IMR-90 (cell line): ENCODE data around the gene KPNA3. TPM values are rescaled to one million over a fixed set of nuclear protein-coding genes. Genes with fewer than 3 reads are reported as not detected.

Experiments used
- ATAC-seq: fragments of 200-7000 bp; cut with Tn5 transposase; 2 replicates; pipeline ENCODE4 v1.9.1; 2020; ENCODE audit warnings: low read depth, mild to moderate bottlenecking, moderate library complexity
- BruUV-seq: library from RNA; stranded (reverse); fragments of 400-500 nt; replicated peaks from 2 replicates; lab custom pipeline; 2021; lab: Mats Ljungman, UMichigan
- CTCF ChIA-PET: fragments of 300-600 bp; formaldehyde crosslinking; extraction: SDS; loops from one replicate; lab custom pipeline; 2021; ENCODE audit warnings: antibody characterized with exemption; lab: Yijun Ruan, JAX
- POLR2A ChIA-PET: fragments of 300-600 bp; sonication (Branson Sonifier 250); formaldehyde crosslinking; loops from one replicate; lab custom pipeline; 2022; ENCODE audit warnings: antibody characterized with exemption; ENCODE audit not compliant: unreplicated experiment; lab: Charles Lee
- DNase-seq: peaks from one replicate; pipeline ENCODE4 v3.0.0; 2013
- H2AFZ ChIP-seq: replicated peaks from 2 replicates; pipeline ENCODE3; 2013; ENCODE audit warnings: low read length, mild to moderate bottlenecking; ENCODE audit not compliant: poor library complexity
- H2AK5ac ChIP-seq: 2 replicates; pipeline ENCODE4 v1.6.1; 2013; ENCODE audit warnings: low read depth, low read length, inconsistent platforms
- H2AK9ac ChIP-seq: replicated peaks from 2 replicates; pipeline ENCODE3; 2013; ENCODE audit warnings: mild to moderate bottlenecking, low read depth, low read length, moderate library complexity; ENCODE audit not compliant: poor library complexity
- H2BK120ac ChIP-seq: 2 replicates; pipeline ENCODE4 v1.6.1; 2013; ENCODE audit warnings: low read depth, low read length, inconsistent platforms
- H2BK15ac ChIP-seq: 3 replicates; pipeline ENCODE4 v1.6.1; 2013; ENCODE audit warnings: low read depth, low read length, inconsistent platforms
- H2BK20ac ChIP-seq: 2 replicates; pipeline ENCODE4 v1.6.1; 2013; ENCODE audit warnings: low read depth, mild to moderate bottlenecking, inconsistent platforms, low read length, moderate library complexity
- H2BK5ac ChIP-seq: 2 replicates; pipeline ENCODE4 v1.6.1; 2013; ENCODE audit warnings: mild to moderate bottlenecking, low read depth, low read length, inconsistent platforms; ENCODE audit not compliant: poor library complexity, severe bottlenecking
- H3K14ac ChIP-seq: replicated peaks from 2 replicates; pipeline ENCODE4 v1.6.1; 2013; ENCODE audit warnings: low read depth, low read length, inconsistent platforms
- H3K18ac ChIP-seq: 2 replicates; pipeline ENCODE4 v1.6.1; 2013; ENCODE audit warnings: low read depth, low read length, control low read depth
- H3K23ac ChIP-seq: 2 replicates; pipeline ENCODE4 v1.6.1; 2013; ENCODE audit warnings: low read depth, low read length, inconsistent platforms
- H3K27ac ChIP-seq: 2 replicates; pipeline ENCODE4 v1.5.1; 2013; ENCODE audit warnings: mild to moderate bottlenecking, control low read depth, low read length; ENCODE audit not compliant: insufficient read depth
- H3K27me3 ChIP-seq: 2 replicates; pipeline ENCODE4 v1.6.1; 2013; ENCODE audit warnings: low read length; ENCODE audit not compliant: control insufficient read depth, insufficient read depth
- H3K36me3 ChIP-seq: 2 replicates; pipeline ENCODE4 v1.6.1; 2013; ENCODE audit warnings: low read length, mixed read lengths; ENCODE audit not compliant: control insufficient read depth, insufficient read depth
- H3K4ac ChIP-seq: 2 replicates; pipeline ENCODE4 v1.6.1; 2013; ENCODE audit warnings: low read depth, low read length, inconsistent platforms
- H3K4me1 ChIP-seq: 2 replicates; pipeline ENCODE4 v1.6.1; 2013; ENCODE audit warnings: low read length, mixed read lengths; ENCODE audit not compliant: control insufficient read depth, insufficient read depth
- H3K4me2 ChIP-seq: 2 replicates; pipeline ENCODE4 v1.6.1; 2013; ENCODE audit warnings: low read depth, mild to moderate bottlenecking, control low read depth, low read length, moderate library complexity
- H3K4me3 ChIP-seq: 2 replicates; pipeline ENCODE4 v1.5.1; 2013; ENCODE audit warnings: low read depth, mild to moderate bottlenecking, control low read depth, low read length, moderate library complexity; ENCODE audit not compliant: insufficient read depth
- H3K56ac ChIP-seq: 2 replicates; pipeline ENCODE4 v1.6.1; 2013; ENCODE audit warnings: low read length, inconsistent platforms; ENCODE audit not compliant: insufficient read depth; ENCODE audit errors: extremely low read depth
- H3K79me1 ChIP-seq, 2 experiments: 2 replicates each; pipeline ENCODE4 v1.6.1; 2013; ENCODE audit warnings: low read length in 2 of 2, inconsistent platforms in 1 of 2, low read depth in 1 of 2
- H3K9ac ChIP-seq: 2 replicates; pipeline ENCODE4 v1.6.1; 2013; ENCODE audit warnings: low read depth, low read length, control low read depth
- H3K9me1 ChIP-seq: 2 replicates; pipeline ENCODE4 v1.6.1; 2013; ENCODE audit warnings: low read length, inconsistent platforms; ENCODE audit not compliant: insufficient read depth
- H3K9me3 ChIP-seq: 2 replicates; pipeline ENCODE4 v1.6.1; 2013; ENCODE audit warnings: low read length; ENCODE audit not compliant: control insufficient read depth, insufficient read depth
- H4K20me1 ChIP-seq: 2 replicates; pipeline ENCODE4 v1.6.1; 2013; ENCODE audit warnings: low read length, inconsistent platforms; ENCODE audit not compliant: insufficient read depth
- H4K5ac ChIP-seq: 2 replicates; pipeline ENCODE4 v1.6.1; 2013; ENCODE audit warnings: mild to moderate bottlenecking, low read depth, low read length, control low read depth
- H4K8ac ChIP-seq, 2 experiments: 2 replicates each; pipeline ENCODE4 v1.6.1; 2013; ENCODE audit warnings: low read depth in 2 of 2, low read length in 2 of 2, control low read depth in 1 of 2, inconsistent platforms in 1 of 2
- H4K91ac ChIP-seq: 2 replicates; pipeline ENCODE4 v1.6.1; 2013; ENCODE audit warnings: low read depth, low read length, inconsistent platforms; ENCODE audit not compliant: insufficient read depth
- BHLHE40 ChIP-seq: fragments of 150-350 bp; IDR thresholded peaks from 2 replicates; pipeline ENCODE4 v1.6.1; 2016; ENCODE audit warnings: mild to moderate bottlenecking, low read depth, low read length
- CEBPB ChIP-seq: IDR thresholded peaks from 2 replicates; pipeline ENCODE4 v1.6.1; 2012; ENCODE audit warnings: low read depth, low read length, improper control_type of control experiment
- CHD1 ChIP-seq: IDR thresholded peaks from 2 replicates; pipeline ENCODE4 v1.6.1; 2012; ENCODE audit warnings: low read depth, low read length, improper control_type of control experiment
- CTCF ChIP-seq: conservative IDR thresholded peaks from 2 replicates; pipeline ENCODE4 v1.5.1; 2012; ENCODE audit warnings: mild to moderate bottlenecking, low read depth, low read length, improper control_type of control experiment
- ELK1 ChIP-seq: fragments of 150-350 bp; IDR thresholded peaks from 2 replicates; pipeline ENCODE4 v1.6.1; 2016; ENCODE audit warnings: low read depth, mild to moderate bottlenecking, low read length, moderate library complexity, borderline replicate concordance
- FOS ChIP-seq: fragments of 150-350 bp; IDR thresholded peaks from 2 replicates; pipeline ENCODE4 v1.6.1; 2016; ENCODE audit warnings: low read depth, low read length
- MAFK ChIP-seq: IDR thresholded peaks from 2 replicates; pipeline ENCODE4 v1.6.1; 2012; ENCODE audit warnings: low read depth, low read length, improper control_type of control experiment
- MAZ ChIP-seq: IDR thresholded peaks from 2 replicates; pipeline ENCODE4 v1.6.1; 2012; ENCODE audit warnings: low read depth, mild to moderate bottlenecking, low read length, improper control_type of control experiment, moderate library complexity, borderline replicate concordance
- MXI1 ChIP-seq: IDR thresholded peaks from 2 replicates; pipeline ENCODE4 v1.6.1; 2012; ENCODE audit warnings: low read depth, mild to moderate bottlenecking, low read length, moderate library complexity, borderline replicate concordance
- NFE2L2 ChIP-seq: fragments of 150-350 bp; IDR thresholded peaks from 2 replicates; pipeline ENCODE4 v1.6.1; 2016; ENCODE audit warnings: low read depth, mild to moderate bottlenecking, low read length
- POLR2A ChIP-seq: IDR thresholded peaks from 2 replicates; pipeline ENCODE4 v1.6.1; 2012; ENCODE audit warnings: mild to moderate bottlenecking, low read depth, low read length
- RAD21 ChIP-seq: IDR thresholded peaks from 2 replicates; pipeline ENCODE4 v1.6.1; 2012; ENCODE audit warnings: low read length, improper control_type of control experiment
- RCOR1 ChIP-seq: IDR thresholded peaks from 2 replicates; pipeline ENCODE4 v1.6.1; 2012; ENCODE audit warnings: mild to moderate bottlenecking, low read length, improper control_type of control experiment; ENCODE audit not compliant: insufficient replicate concordance
- RFX5 ChIP-seq: IDR thresholded peaks from 2 replicates; pipeline ENCODE4 v1.8.0; 2012; ENCODE audit warnings: low read depth, mild to moderate bottlenecking, low read length, moderate library complexity
- SMC3 ChIP-seq: fragments of 150-350 bp; IDR thresholded peaks from 2 replicates; pipeline ENCODE4 v1.6.1; 2016; ENCODE audit warnings: low read depth, mild to moderate bottlenecking, antibody characterized with exemption, low read length, moderate library complexity
- USF2 ChIP-seq: fragments of 150-350 bp; IDR thresholded peaks from 2 replicates; pipeline ENCODE4 v1.6.1; 2017; ENCODE audit warnings: mild to moderate bottlenecking, antibody characterized with exemption, low read length, low read depth
- WGBS, 2 experiments: methylation state at CpG; one replicate each; pipeline versions ENCODE4 v1.1.5 to v1.1.7; 2013; ENCODE audit warnings: missing lambda C conversion rate in 2 of 2; ENCODE audit not compliant: insufficient read length in 1 of 2; ENCODE audit errors: extremely low coverage in 2 of 2; 5-methylcytosine and 5-hydroxymethylcytosine counted together
- dilution Hi-C: fragments of 300-500 bp; cut with HindIII; formaldehyde crosslinking; loops from one replicate; pipeline ENCODE4 v1.14.3; 2018; ENCODE audit warnings: low sequenced_read_pairs; ENCODE audit not compliant: unreplicated experiment
- in situ Hi-C: fragments of 300-500 bp; cut with MboI; formaldehyde crosslinking; loops from 3 replicates; pipeline ENCODE4 v1.14.3; 2019; ENCODE audit warnings: low sequenced_read_pairs, inconsistent platforms, mixed read lengths
- intact Hi-C: fragments of 100-400 bp; cut with micrococcal nuclease; formaldehyde crosslinking; loops from 2 replicates; pipeline ENCODE4 v1.10.0; 2022
- polyA plus RNA-seq, 3 experiments: library from polyadenylated mRNA; depleted of rRNA; stranded (reverse); fragments of >200 nt; gene quantifications; 2 replicates each; pipeline ENCODE4 v1.2.3, GENCODE V29; 2012; ENCODE audit warnings: low replicate concordance in 1 of 3
- total RNA-seq: library from RNA; depleted of rRNA; stranded (reverse); fragments of >200 nt; gene quantifications from 2 replicates; pipeline ENCODE4 v1.2.3, GENCODE V29; 2012

KPNA3 gene
- total and polyA plus RNA-seq, 2 of the 4 experiments (the other 2 are of a cell fraction): 25.3 to 48.6 TPM

GRCh38 chr13:49833402-49833801, 40.9 kb upstream of the KPNA3 start:
- Histone ChIP-seq H3K9me3 (no peaks in the 10 kb centered on the region; the same call in 1 of the 2 replicates), H3K4me2 (no peak overlapping the region), H3K4ac (no peak overlapping the region; the same call in 1 of the 2 replicates), H3K56ac (no peak overlapping the region), H2AK5ac (peak overlapping the region; percentile 39; the same call in 1 of the 2 replicates), H3K14ac (no peak overlapping the region), H2AK9ac (peak overlapping the region; percentile 45), H3K4me1 (peaks cover 7% of the 10 kb centered on the region), H3K18ac (no peak overlapping the region), H2BK120ac (no peak overlapping the region), H4K20me1 (no peaks in the 10 kb centered on the region), H2AFZ (no peak overlapping the region), H4K91ac (peak overlapping the region; percentile 33; the same call in 1 of the 2 replicates), H2BK5ac (no peak overlapping the region), H3K23ac (no peak overlapping the region), H4K8ac (no peak overlapping the region), H3K9ac (no peak overlapping the region), H3K79me1 (no peaks in the 10 kb centered on the region), H3K27me3 (peaks cover 1% of the 10 kb centered on the region), H3K27ac (no peak overlapping the region), H3K36me3 (no peaks in the 10 kb centered on the region), H4K5ac (no peak overlapping the region), H2BK20ac (no peak overlapping the region), H2BK15ac (no peak overlapping the region), H3K9me1 (peaks cover 3% of the 10 kb centered on the region; the same call in 1 of the 2 replicates), H3K4me3 (no peak overlapping the region)
- ChIA-PET POLR2A (no interaction called here), CTCF (no interaction called here)
- in situ Hi-C loops (no loop called here), dilution Hi-C loops (no loop called here), intact Hi-C loops (no loop called here)
- DNase-seq (no peak), ATAC-seq (no peak)
- TF ChIP-seq RCOR1: no peak
- TF ChIP-seq MXI1: no peak
- no peak for TF ChIP-seq MAFK
- TF ChIP-seq CHD1: no peak
- TF ChIP-seq MAZ: no peak
- TF ChIP-seq USF2: no peak
- TF ChIP-seq ELK1: no peak
- TF ChIP-seq CEBPB: no peak
- TF ChIP-seq BHLHE40: no peak
- TF ChIP-seq POLR2A: no peak
- no peak for TF ChIP-seq SMC3
- TF ChIP-seq NFE2L2: no peak
- no peak for TF ChIP-seq CTCF
- TF ChIP-seq RFX5: no peak
- no peak for TF ChIP-seq FOS
- TF ChIP-seq RAD21: no peak
- no TSS peak for BruUV-seq
- WGBS, 2 experiments: 83% methylated on average over 4 of the region's 5 CpGs; no CpG with 5 or more reads in 1 of the 2 experiments
